NCI-H2107 (cell line): ENCODE measurements around the gene TERF2IP.

ENCODE experiments used
- DNase-seq: peaks from one replicate; lab custom pipeline; 2025; lab: John Stamatoyannopoulos, UW

The TERF2IP gene, protein sequence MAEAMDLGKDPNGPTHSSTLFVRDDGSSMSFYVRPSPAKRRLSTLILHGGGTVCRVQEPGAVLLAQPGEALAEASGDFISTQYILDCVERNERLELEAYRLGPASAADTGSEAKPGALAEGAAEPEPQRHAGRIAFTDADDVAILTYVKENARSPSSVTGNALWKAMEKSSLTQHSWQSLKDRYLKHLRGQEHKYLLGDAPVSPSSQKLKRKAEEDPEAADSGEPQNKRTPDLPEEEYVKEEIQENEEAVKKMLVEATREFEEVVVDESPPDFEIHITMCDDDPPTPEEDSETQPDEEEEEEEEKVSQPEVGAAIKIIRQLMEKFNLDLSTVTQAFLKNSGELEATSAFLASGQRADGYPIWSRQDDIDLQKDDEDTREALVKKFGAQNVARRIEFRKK

DNA sequence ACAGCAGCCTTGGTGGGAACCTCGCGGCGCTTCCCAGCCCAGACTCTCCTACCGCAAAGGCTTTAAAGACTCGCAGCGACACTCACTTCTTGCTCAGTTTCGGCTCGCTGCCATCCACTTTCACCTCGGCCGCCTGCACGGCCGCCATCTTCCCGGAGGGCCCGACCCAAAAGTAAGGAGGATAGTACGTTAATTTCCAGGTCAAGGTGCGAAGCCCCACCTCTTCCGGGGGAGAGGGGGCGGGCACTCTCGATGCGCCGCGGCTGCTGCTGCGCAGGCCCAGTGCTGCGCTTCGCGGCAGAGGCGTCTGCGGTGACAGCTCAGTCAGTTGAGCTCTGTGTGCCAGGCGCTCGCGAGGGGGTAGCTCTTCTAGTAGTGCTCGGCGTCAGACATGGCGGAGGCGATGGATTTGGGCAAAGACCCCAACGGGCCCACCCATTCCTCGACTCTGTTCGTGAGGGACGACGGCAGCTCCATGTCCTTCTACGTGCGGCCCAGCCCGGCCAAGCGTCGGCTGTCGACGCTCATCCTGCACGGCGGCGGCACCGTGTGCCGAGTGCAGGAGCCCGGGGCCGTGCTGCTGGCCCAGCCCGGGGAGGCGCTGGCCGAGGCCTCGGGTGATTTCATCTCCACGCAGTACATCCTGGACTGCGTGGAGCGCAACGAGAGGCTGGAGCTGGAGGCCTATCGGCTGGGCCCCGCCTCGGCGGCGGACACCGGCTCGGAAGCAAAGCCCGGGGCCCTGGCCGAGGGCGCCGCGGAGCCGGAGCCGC, at the start of gene TERF2IP, which contains the start of gene KARS1:
TERF2IP (plus strand) TSS at position 282 of the 773 bp plus-strand sequence; CDS start at position 392, 110 bp downstream.
KARS1 (minus strand) TSS at position 174 of the 773 bp plus-strand sequence; CDS start at position 148, 26 bp downstream.
- DNase-seq: peak; percentile 89

- no peak for DNase-seq
These were observed 47.9 kb upstream of the TERF2IP start for GRCh38 chr16:75599452-75600277.

GRCh38 chr16:75603241-75603640, 44.3 kb upstream of the TERF2IP start:
- DNase-seq: no peak

DNA sequence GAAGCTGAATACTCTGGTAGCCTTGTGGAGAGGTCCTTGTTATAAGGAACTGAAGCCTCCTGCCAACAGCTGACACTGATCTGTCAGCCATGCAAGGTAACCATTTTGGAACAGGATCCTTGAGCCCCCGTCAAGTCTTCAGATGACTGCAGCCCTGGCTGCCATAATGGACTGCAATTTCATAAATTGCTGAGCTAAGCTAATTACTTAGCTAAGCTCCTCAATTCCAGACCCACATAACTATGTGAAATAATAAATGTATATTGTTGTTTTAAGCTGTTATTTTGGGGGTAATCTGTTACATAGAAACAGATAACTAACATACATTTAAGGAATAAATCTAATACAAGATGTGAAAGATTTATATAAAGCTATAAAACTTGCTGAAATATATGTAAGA, 41.1 kb upstream of the TERF2IP start:
- DNase-seq: no peak

DNA sequence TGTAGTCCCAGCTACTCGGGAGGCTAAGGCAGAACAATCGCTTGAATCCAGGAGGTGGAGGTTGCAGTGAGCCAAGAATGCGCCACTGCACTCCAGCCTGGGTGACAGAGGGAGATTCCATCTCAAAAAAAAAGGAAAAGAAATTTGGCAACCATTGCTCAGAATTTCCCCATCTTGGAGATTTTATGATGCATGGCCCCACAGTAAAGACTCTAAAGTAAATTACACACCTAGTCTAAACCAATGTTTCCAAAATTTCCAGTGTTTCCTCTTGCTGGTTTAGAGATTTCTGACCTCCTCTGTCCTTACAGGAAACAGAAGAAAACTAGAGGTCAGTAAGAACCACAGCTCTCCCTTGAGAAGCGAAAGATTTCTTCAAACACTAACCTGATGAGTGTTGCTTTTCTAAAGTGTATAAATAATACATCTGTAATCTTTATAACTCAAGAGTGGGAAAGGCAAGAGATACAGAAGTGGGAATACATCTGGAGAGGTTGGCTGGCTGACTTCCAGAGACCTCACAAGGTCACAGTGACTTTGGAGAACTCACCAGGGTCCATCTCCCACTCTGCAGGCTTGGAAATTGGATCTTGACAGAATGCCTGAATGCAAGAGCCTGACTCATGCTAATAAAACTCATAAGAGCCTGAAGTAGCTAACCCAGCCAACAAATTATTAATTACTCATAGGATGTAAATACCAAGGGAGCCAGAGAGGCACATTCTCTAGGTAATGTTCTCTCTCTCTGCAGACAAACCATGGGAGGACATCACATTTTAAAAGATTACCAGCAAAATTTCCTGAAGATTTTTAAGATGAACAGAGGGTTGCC, 33.3 kb upstream of the TERF2IP start:
- no peak for DNase-seq

GRCh38 chr16:75615619-75616018, 32.0 kb upstream of the TERF2IP start:
- no peak for DNase-seq

GRCh38 chr16:75616521-75617010, 31.0 kb upstream of the TERF2IP start:
- no peak for DNase-seq

GRCh38 chr16:75617121-75617520, 30.5 kb upstream of the TERF2IP start:
- no peak for DNase-seq

DNA sequence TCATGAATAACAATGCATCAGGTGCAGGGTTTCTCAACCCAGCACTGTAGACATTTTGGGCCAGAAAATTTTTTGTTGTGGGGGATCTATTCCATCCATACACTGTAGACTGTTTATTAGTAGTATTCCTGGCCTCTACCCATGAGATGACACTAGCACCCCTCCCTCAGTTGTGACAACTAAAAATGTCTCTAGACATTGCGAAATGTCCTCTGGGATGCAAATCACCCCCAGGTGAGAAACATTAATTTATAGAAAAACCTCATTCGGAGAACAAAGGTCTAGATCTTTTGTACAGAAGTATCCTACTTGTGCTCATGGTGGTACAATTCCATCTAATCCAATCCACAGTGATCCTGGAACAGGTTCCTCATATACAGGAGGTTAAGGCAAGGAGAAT, 28.8 kb upstream of the TERF2IP start:
- no peak for DNase-seq

- DNase-seq: no peak
These were observed 27.0 kb upstream of the TERF2IP start for GRCh38 chr16:75620326-75621169.

DNA sequence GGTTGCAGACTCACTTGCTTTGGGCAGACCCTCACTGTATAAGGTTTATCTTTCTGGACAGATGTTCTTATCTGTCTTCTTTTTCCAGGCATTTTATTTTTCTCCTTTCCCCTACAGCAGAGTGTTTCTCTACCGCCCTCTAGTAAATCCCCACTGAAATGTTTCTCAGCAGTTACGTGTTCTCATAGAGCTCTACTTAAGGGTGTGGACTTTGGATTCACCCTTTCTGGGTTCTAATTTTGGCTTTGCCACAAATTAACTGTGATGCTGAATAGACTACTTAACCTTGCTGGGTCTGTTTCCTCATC, 26.4 kb upstream of the TERF2IP start:
- no peak for DNase-seq

DNA sequence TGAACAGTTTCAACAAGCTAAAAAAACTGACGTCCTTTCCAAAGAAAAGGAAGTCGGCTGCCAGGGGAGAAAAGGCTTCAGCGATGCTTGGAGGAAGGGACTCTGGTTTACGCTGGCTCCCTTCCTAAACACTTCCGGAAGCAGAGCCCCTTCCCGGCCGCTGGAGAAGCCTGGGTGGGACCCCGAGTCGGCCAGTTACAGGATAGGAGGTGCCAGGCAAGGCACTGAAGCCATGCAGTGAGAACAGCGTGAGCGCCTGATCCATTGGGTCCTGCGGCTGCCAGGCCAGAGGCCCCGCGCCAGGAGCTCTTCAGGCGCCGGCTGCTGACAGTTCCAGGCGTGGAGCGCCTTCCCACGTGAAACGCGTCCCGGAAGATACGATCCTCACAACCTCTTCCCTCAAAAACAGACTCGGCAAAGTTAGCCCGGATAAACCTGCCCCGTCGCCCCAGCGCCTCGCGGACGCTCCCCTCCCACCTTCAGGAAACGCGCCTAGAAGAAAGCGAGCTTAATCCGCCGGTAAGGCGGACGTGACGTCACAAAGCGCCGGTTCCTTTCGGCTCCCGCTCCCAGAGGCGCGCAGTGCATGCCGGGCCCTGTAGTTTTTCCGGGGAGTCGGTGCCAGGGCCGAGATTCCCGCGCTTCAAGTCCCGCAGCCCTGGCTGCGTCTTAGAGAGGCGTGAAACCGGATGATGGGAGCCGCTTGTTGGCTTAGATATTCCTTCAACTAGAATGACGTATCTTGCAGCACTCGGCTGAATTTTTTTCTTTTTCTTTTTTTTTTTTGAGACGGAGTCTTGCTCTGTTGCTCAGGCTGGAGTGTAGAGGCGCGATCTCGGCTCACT, 24.6 kb upstream of the TERF2IP start, which contains the start of gene ADAT1:
ADAT1 (minus strand) TSS at position 521 of the 845 bp plus-strand sequence. CDS start 2,482 bp downstream, outside the sequence.
- DNase-seq: peak; percentile 96

DNA sequence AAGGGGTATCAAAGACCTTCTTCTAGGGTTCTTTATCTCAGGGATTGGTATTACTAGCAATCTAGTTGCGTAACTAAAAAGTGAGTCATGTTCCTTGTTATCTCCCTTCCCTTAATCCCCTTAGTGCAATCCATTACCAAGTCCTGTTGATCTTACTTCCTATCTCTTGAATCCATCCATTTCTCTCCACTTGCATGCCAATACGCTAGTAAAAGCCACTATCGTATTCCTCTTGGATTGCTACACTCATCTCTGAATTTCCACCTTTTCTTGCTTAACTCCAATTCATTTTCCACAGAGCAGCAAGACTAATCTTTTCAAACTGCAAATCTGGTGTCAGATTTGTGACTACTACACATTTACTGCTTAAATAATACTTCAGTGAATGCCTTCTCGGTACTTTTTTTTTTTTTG, 22.6 kb upstream of the TERF2IP start:
- no peak for DNase-seq

DNA sequence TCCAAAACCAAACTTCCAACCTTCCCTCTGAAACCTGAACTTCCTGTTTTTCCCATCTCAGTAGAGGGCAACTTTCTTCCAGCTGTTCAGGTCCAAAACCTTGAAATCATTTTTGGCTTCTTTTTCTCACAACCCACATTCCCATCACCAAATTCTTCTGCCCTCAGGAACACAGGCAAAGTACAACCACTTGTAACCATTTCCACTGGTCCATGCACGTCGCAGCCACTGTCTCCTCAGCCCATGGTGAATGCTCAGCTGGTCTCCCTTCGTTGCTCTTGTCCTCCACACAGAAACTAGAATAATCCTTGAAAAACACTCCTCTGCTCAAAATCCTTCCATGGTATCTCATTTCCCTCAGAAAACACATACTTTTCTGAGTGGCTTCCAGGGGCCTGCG, 20.8 kb upstream of the TERF2IP start:
- no peak for DNase-seq

DNA sequence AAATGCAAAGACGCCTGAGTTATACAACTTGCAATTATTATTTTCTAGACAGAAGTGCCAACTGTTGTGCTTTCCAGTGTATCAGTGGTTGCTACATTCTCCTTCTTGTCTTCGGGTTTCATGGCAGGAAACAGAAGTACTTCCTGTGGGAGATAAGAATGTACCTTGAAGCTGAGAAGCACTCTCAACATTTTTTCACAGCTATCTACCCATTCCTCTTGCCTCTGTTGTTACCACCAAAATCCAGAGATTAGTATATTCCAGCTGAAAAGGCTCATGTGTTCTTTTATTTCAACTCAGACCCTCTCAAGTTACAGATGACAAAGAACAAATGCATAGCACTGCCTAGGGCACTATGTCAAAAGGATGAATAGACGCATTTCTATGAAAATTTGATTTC, 19.7 kb upstream of the TERF2IP start:
- no peak for DNase-seq

DNA sequence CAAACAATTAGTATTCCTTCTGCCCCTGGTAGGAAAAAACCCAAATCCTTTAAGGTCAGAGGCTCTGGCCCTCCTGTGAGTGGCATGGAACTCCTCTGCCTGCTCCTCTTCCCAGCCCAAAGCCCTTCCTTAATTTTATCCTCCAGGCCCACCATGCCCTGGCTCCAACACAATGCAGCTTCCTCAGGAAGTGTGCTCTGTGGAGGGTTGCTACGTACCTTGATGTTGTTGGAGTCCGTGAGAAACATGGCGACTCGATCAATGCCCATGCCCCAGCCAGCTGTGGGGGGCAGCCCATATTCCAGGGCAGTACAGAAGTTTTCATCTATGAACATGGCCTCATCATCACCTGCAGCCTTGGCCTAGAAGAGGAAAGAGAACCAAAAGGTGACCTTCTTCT, 19.2 kb upstream of the TERF2IP start:
- DNase-seq: no peak

- no peak for DNase-seq
These were observed 18.4 kb upstream of the TERF2IP start for GRCh38 chr16:75629132-75629531.

DNA sequence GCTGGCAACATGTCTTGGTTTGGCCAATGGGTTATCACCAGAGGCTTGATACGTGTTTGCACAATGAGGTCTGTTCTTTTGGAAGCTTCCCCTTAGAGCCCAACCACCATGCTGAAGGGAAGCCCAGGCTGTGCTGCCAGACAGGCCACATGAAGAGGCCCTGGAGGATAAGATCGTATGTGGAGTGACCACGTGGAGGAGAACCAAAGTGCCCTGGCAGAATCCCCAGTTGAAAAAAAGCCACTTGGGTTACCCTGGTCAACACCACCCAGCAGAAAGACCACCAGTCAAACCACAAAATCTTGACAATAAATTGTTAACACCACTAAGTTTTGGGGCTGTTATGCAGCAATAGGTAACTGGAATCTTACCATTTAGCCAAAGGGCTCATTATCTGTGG, 17.5 kb upstream of the TERF2IP start:
- no peak for DNase-seq

DNA sequence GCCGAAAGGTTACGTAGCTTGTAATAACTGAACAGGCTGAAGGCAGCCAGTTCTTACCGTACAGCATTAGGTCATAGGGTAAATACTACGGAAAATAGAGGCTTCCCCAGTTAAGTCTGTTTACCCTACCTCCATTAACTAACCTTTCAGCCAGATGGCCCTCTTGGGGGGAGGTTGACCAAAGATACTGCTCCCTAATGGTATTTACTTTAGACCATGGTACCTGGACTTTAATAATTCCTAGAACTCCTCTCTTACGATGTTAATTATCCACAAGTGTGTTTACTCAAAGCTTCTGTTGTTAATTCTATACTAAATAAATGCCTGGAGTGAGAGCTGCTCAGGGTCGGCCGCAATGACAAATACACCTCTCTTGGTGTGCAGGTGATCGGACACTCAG, 14.7 kb upstream of the TERF2IP start:
- DNase-seq: no peak
